SK-MEL-5 (cell line): ENCODE measurements around the gene FUT4. TPM values are rescaled to one million over a fixed set of nuclear protein-coding genes. Genes with fewer than 3 reads are reported as not detected.
"Not testable (repeated sequence)": the region's sequence is repeated elsewhere in the genome, so short reads cannot be mapped to it uniquely, and the experiment has no call there.

Experiments used
- DNase-seq: peaks from one replicate; pipeline ENCODE4 v3.0.0-alpha.2; 2016; ENCODE audit warnings: low read depth, low spot score
- in situ Hi-C: cut with HindIII; loops from 2 replicates; pipeline ENCODE4 v1.10.0; 2016; ENCODE audit warnings: low sequenced_read_pairs, high pct_unique_total_duplicates, low pct_unique_long_range_greater_than_20kb
- polyA plus RNA-seq, 2 experiments: library from polyadenylated mRNA; depleted of rRNA; stranded (reverse); fragments of >200 nt; gene quantifications; 2 replicates each; pipeline ENCODE4 v1.2.3, GENCODE V29; 2015
- total RNA-seq: library from RNA; depleted of rRNA; stranded (reverse); fragments of >200 nt; shearing (Covaris generic); gene quantifications from 2 replicates; pipeline ENCODE4 v1.2.3, GENCODE V29; 2014; rRNA removed

FUT4 gene
- total RNA-seq = 0.58 and 0.67 TPM in 2 replicates
- 0.46 and 1.2 TPM in 2 replicates for polyA plus RNA-seq (2015; cell fraction: cytosol; rRNA removed)
- polyA plus RNA-seq (2015; cell fraction: nucleus; rRNA removed) = 0.63 and 0.84 TPM in 2 replicates

- in situ Hi-C loops = no loop called here
- peak; percentile 21 for DNase-seq
These were observed at the start of gene FUT4 for GRCh38 chr11:94543695-94544645. FUT4 (plus strand) TSS chr11:94543921; CDS start chr11:94544134, 213 bp downstream.

- in situ Hi-C loops = no loop called here
- no peak for DNase-seq
These were observed 49.5 kb upstream of the FUT4 start for GRCh38 chr11:94494126-94494680.

- in situ Hi-C loops = no loop called here
These were observed 43.5 kb upstream of the FUT4 start for GRCh38 chr11:94500181-94500580.

GRCh38 chr11:94501522-94501921 lies 42.2 kb upstream of the FUT4 start:
- in situ Hi-C loops = no loop called here
- DNase-seq = no peak

More at GRCh38 chr11:94500181-94500580, 43.5 kb upstream of the FUT4 start:
- no peak for DNase-seq

GRCh38 chr11:94504689-94505293 lies 38.9 kb upstream of the FUT4 start:
- in situ Hi-C loops = no loop called here

GRCh38 chr11:94506513-94506912 lies 37.2 kb upstream of the FUT4 start:
- in situ Hi-C loops, DNase-seq: not testable (repeated sequence)

More at GRCh38 chr11:94504689-94505293, 38.9 kb upstream of the FUT4 start:
- peak; percentile 62 for DNase-seq

GRCh38 chr11:94507485-94507884 lies 36.2 kb upstream of the FUT4 start:
- no peak for DNase-seq
- in situ Hi-C loops = no loop called here

GRCh38 chr11:94511932-94512781 lies 31.6 kb upstream of the FUT4 start, which contains the start of gene C11orf97:
C11orf97 (plus strand) TSS chr11:94512461; CDS start chr11:94512529, 68 bp downstream.
- in situ Hi-C loops = no loop called here
- DNase-seq = peak; percentile 19

GRCh38 chr11:94513091-94513490 lies 30.6 kb upstream of the FUT4 start:
- DNase-seq = no peak
- in situ Hi-C loops = no loop called here

GRCh38 chr11:94515398-94515797 lies 28.3 kb upstream of the FUT4 start:
- DNase-seq = no peak
- in situ Hi-C loops = no loop called here

GRCh38 chr11:94516725-94517124 lies 27.0 kb upstream of the FUT4 start:
- peak; percentile 36 for DNase-seq
- in situ Hi-C loops = no loop called here

- in situ Hi-C loops = no loop called here
- no peak for DNase-seq
These were observed 25.4 kb upstream of the FUT4 start for GRCh38 chr11:94518300-94518699.

GRCh38 chr11:94519478-94520084 lies 24.1 kb upstream of the FUT4 start:
- DNase-seq = peak; percentile 48
- in situ Hi-C loops = no loop called here

- peak; percentile 60 for DNase-seq
- in situ Hi-C loops = no loop called here
These were observed 22.0 kb upstream of the FUT4 start for GRCh38 chr11:94521684-94522083.

GRCh38 chr11:94524341-94524740 lies 19.4 kb upstream of the FUT4 start:
- DNase-seq = no peak
- in situ Hi-C loops = no loop called here

GRCh38 chr11:94525546-94526324 lies 18.0 kb upstream of the FUT4 start:
- peak; percentile 60 for DNase-seq
- in situ Hi-C loops = no loop called here
